Mesothelial cell of epicardium (in vitro differentiated cells): Measurements from ENCODE around the gene MEGF8. TPM values are rescaled to one million over a fixed set of nuclear protein-coding genes. Genes with fewer than 3 reads are reported as not detected.

Experiments
- DNase-seq, 2 experiments: peaks; one replicate each; pipeline ENCODE4 v3.0.0; 2021; ENCODE audit warnings: low spot score in 2 of 2; ENCODE audit not compliant: unreplicated experiment in 2 of 2
- H3K27ac Mint-ChIP-seq: 2 replicates; pipeline ENCODE4 v1.8.0; 2021; ENCODE audit warnings: mixed read lengths
- H3K27me3 Mint-ChIP-seq: 2 replicates; pipeline ENCODE4 v1.8.0; 2021; ENCODE audit warnings: low read depth, mixed read lengths
- H3K36me3 Mint-ChIP-seq: 2 replicates; pipeline ENCODE4 v1.8.0; 2021; ENCODE audit warnings: mixed read lengths
- H3K4me1 Mint-ChIP-seq: 2 replicates; pipeline ENCODE4 v1.8.0; 2021; ENCODE audit warnings: mixed read lengths
- H3K4me3 Mint-ChIP-seq: 2 replicates; pipeline ENCODE4 v1.8.0; 2021; ENCODE audit warnings: mild to moderate bottlenecking, moderate library complexity, mixed read lengths
- H3K9me3 Mint-ChIP-seq: 2 replicates; pipeline ENCODE4 v1.8.0; 2021; ENCODE audit warnings: mixed read lengths
- total RNA-seq: library from RNA; stranded (reverse); gene quantifications from 3 replicates; pipeline ENCODE4 v1.2.1, GENCODE V29; 2021
- TF ChIP-seq, protein P1 (sequence below): fragments of 200-600 bp; sonication (generic); IDR thresholded peaks from one replicate; pipeline ENCODE4 v1.5.0; 2021; ENCODE audit warnings: antibody characterized with exemption; ENCODE audit not compliant: unreplicated experiment

Gene MEGF8
- total RNA-seq, 1 donor from 2014 or later: 58.9 TPM

DNA sequence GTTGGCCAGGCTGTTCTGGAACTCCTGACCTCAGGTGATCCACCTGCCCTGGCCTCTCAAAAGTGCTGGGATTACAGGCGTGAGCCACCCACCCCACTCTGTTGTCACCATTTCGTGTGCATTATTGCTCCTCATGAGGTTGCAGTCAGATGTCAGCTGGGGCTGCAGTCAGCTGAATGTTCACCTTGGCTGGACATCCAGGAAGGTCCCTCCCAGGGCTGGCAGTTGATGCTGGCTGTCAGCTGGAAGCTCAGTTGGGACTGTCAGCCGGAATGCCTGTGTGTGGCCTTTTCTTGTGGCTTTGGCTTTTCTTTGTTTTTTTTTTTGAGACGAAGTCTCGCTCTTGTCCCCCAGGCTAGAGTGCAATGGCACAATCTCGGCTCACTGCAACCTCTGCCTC is 6.6 kb downstream of the MEGF8 start:
- TF ChIP-seq, protein P1, sequence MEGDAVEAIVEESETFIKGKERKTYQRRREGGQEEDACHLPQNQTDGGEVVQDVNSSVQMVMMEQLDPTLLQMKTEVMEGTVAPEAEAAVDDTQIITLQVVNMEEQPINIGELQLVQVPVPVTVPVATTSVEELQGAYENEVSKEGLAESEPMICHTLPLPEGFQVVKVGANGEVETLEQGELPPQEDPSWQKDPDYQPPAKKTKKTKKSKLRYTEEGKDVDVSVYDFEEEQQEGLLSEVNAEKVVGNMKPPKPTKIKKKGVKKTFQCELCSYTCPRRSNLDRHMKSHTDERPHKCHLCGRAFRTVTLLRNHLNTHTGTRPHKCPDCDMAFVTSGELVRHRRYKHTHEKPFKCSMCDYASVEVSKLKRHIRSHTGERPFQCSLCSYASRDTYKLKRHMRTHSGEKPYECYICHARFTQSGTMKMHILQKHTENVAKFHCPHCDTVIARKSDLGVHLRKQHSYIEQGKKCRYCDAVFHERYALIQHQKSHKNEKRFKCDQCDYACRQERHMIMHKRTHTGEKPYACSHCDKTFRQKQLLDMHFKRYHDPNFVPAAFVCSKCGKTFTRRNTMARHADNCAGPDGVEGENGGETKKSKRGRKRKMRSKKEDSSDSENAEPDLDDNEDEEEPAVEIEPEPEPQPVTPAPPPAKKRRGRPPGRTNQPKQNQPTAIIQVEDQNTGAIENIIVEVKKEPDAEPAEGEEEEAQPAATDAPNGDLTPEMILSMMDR: no peak
- Mint-ChIP-seq H3K27ac (no peak overlapping the region), H3K4me3 (no peak overlapping the region), H3K27me3 (no peaks in the 10 kb centered on the region), H3K36me3 (no peaks in the 10 kb centered on the region), H3K4me1 (peaks cover 13% of the 10 kb centered on the region), H3K9me3 (no peaks in the 10 kb centered on the region)
- no peak for DNase-seq

DNA sequence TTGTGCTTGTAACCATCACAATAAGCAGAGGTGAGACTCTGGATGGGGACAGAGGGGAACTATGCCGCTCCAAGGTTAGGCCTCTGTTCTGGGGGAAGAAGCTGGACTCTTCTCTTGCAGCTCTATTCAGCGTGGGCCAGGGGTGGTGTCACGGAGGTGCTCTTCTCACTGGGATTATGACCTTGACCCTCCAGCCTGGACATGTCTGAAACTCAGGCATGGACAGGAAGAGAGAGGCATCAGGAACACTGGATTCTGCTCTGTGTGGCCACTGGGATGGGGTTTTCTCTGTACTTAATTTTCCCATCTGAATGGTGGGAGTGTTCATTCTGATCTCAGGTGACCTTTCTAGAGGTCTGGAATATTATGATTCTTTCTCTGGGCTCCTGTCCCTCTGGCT is 7.6 kb downstream of the MEGF8 start:
- no peak for DNase-seq
- Mint-ChIP-seq H3K4me3 (no peak overlapping the region), H3K36me3 (no peaks in the 10 kb centered on the region), H3K9me3 (no peaks in the 10 kb centered on the region), H3K4me1 (peaks cover 6% of the 10 kb centered on the region), H3K27ac (no peak overlapping the region), H3K27me3 (no peaks in the 10 kb centered on the region)
- TF ChIP-seq, protein P1: no peak

DNA sequence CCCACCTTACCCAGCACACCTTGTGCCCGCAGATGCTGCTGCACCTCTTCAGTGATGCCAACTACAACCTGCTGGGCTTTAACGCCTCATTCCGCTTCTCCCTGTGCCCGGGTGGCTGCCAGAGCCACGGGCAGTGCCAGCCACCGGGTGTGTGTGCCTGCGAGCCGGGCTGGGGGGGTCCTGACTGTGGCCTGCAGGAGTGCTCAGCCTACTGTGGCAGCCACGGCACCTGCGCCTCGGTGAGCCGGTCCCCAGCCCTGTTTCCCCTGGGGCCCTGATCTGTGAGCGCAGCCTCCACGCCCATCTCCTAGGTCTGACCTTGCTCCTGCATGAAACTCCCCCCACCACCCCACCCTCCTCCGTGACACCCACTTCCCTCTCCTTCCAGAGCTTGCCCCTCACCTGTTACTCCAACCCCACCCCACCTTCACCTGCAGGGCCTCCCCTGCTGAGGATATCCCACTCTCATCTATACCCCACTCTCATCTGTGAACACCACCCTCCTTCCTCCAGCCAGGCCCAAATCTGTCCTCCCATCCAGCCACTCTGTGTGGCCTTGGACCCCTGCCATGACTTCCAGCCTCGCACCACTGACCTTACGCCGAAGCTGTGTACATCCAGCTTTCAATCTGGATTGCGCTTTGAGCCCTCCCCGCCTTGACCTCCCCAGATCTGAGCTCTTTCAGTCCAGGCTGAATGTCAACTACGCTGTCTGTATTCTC is 8.7 kb downstream of the MEGF8 start:
- Mint-ChIP-seq H3K27me3 (no peaks in the 10 kb centered on the region), H3K4me3 (no peak overlapping the region), H3K9me3 (no peaks in the 10 kb centered on the region), H3K4me1 (peaks cover 2% of the 10 kb centered on the region), H3K27ac (no peak overlapping the region), H3K36me3 (peaks cover 5% of the 10 kb centered on the region)
- DNase-seq: no peak
- TF ChIP-seq, protein P1: no peak

DNA sequence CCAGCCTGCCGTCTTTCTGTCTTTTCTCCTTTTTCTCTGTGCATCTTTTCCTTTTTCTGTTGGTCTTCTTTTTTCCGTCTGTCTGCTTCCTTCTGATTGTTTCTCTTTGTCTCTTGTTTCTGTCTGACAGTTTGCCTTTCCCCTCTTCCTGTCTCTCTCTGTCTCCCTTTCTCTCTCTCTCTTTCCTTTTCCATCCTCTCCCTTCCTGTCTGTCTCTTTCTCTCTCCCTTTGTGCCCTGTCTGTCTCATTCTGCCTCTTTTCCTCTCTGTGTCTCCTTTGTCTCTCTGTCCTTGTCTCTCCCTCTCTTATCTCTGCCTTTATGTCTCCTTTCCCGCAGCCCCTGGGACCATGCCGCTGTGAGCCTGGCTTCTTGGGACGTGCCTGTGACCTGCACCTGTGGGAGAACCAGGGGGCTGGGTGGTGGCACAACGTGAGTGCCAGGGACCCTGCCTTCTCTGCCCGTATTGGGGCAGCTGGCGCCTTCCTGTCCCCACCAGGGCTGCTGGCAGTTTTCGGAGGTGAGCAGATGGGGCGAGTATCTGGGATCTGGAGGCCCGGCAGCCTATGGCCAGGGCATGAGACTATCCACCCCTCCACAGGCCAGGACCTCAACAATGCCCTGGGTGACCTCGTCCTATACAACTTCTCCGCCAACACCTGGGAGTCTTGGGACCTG is 9.4 kb downstream of the MEGF8 start:
- TF ChIP-seq, protein P1: no peak
- Mint-ChIP-seq H3K27me3 (no peaks in the 10 kb centered on the region), H3K9me3 (no peaks in the 10 kb centered on the region), H3K4me1 (peaks cover 2% of the 10 kb centered on the region), H3K4me3 (no peak overlapping the region), H3K36me3 (peaks cover 10% of the 10 kb centered on the region), H3K27ac (no peak overlapping the region)
- DNase-seq: no peak

DNA sequence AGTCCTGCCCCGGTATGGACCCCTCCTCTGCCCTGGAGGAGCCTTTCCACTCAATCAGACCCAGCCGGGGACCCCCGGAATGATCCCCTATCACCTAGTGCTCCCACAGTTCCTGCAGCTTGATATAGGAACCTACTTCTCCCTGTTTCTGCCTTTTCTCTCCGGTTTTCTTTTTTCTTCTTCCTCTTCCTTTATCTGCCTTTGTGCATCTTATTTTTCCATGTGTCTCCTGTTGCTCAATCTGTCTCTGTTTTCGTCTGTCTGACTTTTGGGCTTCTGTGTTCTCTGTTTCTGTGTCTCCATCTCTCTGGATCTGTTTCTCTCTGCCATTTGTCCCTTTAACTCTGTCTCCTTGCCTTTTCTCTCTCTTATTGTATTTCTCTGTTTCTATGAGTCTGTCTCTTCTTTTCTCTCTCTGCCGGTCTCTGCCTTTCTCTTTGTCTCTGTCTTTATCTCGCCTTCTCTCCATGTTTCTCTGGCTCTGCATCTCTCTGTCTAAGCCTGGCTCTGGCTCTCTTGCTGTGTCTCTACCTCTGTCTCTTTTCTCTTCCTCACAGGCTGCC is 10.0 kb downstream of the MEGF8 start:
- Mint-ChIP-seq H3K27me3 (no peaks in the 10 kb centered on the region), H3K27ac (no peak overlapping the region), H3K36me3 (peaks cover 10% of the 10 kb centered on the region), H3K9me3 (no peaks in the 10 kb centered on the region), H3K4me1 (no peaks in the 10 kb centered on the region), H3K4me3 (no peak overlapping the region)
- TF ChIP-seq, protein P1: no peak
- DNase-seq: no peak
